Measurements from ENCODE around the gene HOXC10.

DNA sequence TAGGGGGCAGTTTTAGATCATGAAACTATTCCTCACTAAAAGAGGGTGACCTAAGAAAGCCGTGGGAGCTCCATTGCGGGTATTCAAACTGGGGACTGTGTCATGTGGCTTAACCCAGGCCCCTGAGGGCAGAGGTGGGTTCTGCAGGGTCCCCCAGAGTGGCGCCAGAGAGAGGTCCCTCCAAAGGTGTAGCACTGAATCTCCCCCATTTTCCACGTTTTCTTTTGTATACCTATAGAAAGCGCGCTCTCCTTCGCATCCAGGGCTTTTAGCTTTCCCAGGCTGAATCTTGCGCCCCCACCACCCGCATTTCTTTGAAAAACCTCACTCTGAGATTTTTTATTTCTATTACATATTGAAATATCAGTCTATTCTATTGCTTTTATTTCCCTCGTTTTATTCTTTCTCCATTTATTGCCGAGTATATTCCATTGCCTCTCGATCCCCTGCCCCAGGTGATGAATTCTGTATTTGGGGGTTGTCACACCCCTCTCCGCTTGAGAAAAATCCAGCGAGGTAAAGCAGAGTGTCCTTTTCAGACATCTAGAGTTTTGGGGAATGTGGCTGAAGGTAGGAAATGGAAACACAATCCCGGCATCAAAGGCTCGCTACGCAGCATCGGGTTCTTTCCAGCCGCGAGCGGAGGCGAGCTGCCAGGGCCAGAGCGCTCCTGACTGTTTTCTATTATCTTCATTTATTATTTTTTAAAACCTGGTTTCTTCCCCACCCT, 47.2 kb upstream of the HOXC10 start:
- TF ChIP-seq, protein P1, sequence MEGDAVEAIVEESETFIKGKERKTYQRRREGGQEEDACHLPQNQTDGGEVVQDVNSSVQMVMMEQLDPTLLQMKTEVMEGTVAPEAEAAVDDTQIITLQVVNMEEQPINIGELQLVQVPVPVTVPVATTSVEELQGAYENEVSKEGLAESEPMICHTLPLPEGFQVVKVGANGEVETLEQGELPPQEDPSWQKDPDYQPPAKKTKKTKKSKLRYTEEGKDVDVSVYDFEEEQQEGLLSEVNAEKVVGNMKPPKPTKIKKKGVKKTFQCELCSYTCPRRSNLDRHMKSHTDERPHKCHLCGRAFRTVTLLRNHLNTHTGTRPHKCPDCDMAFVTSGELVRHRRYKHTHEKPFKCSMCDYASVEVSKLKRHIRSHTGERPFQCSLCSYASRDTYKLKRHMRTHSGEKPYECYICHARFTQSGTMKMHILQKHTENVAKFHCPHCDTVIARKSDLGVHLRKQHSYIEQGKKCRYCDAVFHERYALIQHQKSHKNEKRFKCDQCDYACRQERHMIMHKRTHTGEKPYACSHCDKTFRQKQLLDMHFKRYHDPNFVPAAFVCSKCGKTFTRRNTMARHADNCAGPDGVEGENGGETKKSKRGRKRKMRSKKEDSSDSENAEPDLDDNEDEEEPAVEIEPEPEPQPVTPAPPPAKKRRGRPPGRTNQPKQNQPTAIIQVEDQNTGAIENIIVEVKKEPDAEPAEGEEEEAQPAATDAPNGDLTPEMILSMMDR (IDR thresholded peaks at IDR 0.05; ENCODE audit: insufficient read depth, low read depth, low read length): no peak
- TF ChIP-seq EZH2 (IDR thresholded peaks at IDR 0.05; ENCODE audit: insufficient read depth, low read length): no peak

Measured in astrocyte (in vitro differentiated cells and primary cell).